ENCODE results near the gene MAP1LC3B2. TPM values are rescaled to one million over a fixed set of nuclear protein-coding genes. Genes with fewer than 3 reads are reported as not detected.

MAP1LC3B2 gene
- total RNA-seq, 1 experiment from 2014 or later: 1.5 TPM

DNA sequence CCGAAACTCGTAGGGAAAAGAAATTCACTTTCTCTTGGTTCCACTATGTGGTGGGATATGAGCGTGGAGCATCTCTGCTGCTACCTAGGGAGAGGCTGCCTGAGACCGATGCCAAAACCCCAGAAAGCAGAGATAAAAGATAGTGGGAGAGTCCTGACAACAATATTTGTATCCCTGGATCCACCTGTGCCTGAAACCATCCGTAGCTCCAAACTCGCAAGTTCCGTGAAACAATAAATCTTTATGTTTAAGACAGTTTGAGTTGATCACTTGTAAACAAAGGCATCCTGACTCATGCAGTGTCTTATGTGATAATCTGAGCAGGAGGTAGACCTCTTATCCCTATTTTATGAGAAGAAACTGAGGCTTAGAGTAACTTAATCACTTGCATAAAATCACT lies 2.9 kb downstream of the MAP1LC3B2 start:
- H3K4me1 Mint-ChIP-seq: peaks cover 11 to 13% of the 10 kb centered on the region in 2 experiments
- no peaks in the 10 kb centered on the region for H3K4me1 ChIP-seq (ENCODE audit: insufficient read depth, low read length)

More for the DNA sequence above, 2.9 kb downstream of the MAP1LC3B2 start:
- H3K36me3 Mint-ChIP-seq (ENCODE audit: insufficient read depth in 1 of 3, low read depth in 3 of 3): peaks cover 3 to 23% (median 3%) of the 10 kb centered on the region in 3 experiments; a peak in 6 of 7 replicates
- Histone ChIP-seq H3K23ac (ENCODE audit: insufficient read length, low read depth, low read length) (no peak overlapping the region), H3K9ac (ENCODE audit: extremely low read depth, insufficient read length, low read length) (no peak overlapping the region), H2BK12ac (ENCODE audit: insufficient read length, low read depth, low read length) (no peak overlapping the region), H3T11ph (ENCODE audit: low read length) (no peak overlapping the region), H3K56ac (ENCODE audit: insufficient read length, low read depth, low read length) (no peak overlapping the region), H4K20me1 (ENCODE audit: control insufficient read depth, insufficient read depth, insufficient read length) (no peaks in the 10 kb centered on the region), H3K23me2 (ENCODE audit: insufficient read length, low read depth, low read length, poor library complexity, severe bottlenecking) (no peaks in the 10 kb centered on the region), H4K5ac (ENCODE audit: insufficient read length, low read depth, low read length) (no peak overlapping the region), H2AK5ac (ENCODE audit: insufficient read length, low read length) (no peak overlapping the region), H3K9me3 (ENCODE audit: control insufficient read depth, low read depth, low read length) (no peaks in the 10 kb centered on the region), H2BK15ac (ENCODE audit: low read depth, low read length) (no peak overlapping the region), H2BK120ac (ENCODE audit: low read depth, low read length, poor library complexity, severe bottlenecking) (no peak overlapping the region), H3K4me2 (ENCODE audit: insufficient read depth, insufficient read length, low read length) (no peak overlapping the region), H4K91ac (ENCODE audit: insufficient read length, low read depth, low read length) (no peak overlapping the region), H2AFZ (ENCODE audit: low read length) (no peak overlapping the region), H3K4ac (ENCODE audit: low read depth, low read length) (no peak overlapping the region), H3K79me2 (ENCODE audit: insufficient read depth, low read length) (no peaks in the 10 kb centered on the region), H3K79me1 (ENCODE audit: insufficient read depth, low read depth, low read length, poor library complexity, severe bottlenecking) (no peaks in the 10 kb centered on the region), H2BK20ac (ENCODE audit: low read depth, low read length, poor library complexity, severe bottlenecking) (no peak overlapping the region), H3K14ac (ENCODE audit: insufficient read depth, low read length) (no peak overlapping the region), H3K27me3 (ENCODE audit: insufficient read depth, low read length) (no peaks in the 10 kb centered on the region), H2BK5ac (ENCODE audit: insufficient read length, low read length) (no peak overlapping the region), H3K18ac (ENCODE audit: insufficient read length, low read depth, low read length) (no peak overlapping the region), H3K27ac (ENCODE audit: insufficient read length, low read depth, low read length) (no peak overlapping the region), H4K8ac (replicated peaks; ENCODE audit: insufficient read length, low read depth, low read length) (no peak overlapping the region)
- H3K9me3 Mint-ChIP-seq: peaks cover 16 to 17% of the 10 kb centered on the region in 2 experiments
- H3K27me3 Mint-ChIP-seq (ENCODE audit: low read depth): peaks cover 2% of the 10 kb centered on the region; the same call in 1 of the 2 replicates
- no peak overlapping the region for H3K4me3 Mint-ChIP-seq
- TF ChIP-seq, protein P1, sequence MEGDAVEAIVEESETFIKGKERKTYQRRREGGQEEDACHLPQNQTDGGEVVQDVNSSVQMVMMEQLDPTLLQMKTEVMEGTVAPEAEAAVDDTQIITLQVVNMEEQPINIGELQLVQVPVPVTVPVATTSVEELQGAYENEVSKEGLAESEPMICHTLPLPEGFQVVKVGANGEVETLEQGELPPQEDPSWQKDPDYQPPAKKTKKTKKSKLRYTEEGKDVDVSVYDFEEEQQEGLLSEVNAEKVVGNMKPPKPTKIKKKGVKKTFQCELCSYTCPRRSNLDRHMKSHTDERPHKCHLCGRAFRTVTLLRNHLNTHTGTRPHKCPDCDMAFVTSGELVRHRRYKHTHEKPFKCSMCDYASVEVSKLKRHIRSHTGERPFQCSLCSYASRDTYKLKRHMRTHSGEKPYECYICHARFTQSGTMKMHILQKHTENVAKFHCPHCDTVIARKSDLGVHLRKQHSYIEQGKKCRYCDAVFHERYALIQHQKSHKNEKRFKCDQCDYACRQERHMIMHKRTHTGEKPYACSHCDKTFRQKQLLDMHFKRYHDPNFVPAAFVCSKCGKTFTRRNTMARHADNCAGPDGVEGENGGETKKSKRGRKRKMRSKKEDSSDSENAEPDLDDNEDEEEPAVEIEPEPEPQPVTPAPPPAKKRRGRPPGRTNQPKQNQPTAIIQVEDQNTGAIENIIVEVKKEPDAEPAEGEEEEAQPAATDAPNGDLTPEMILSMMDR (conservative IDR thresholded peaks at IDR 0.05): no peak
- H3K27ac Mint-ChIP-seq: no peak overlapping the region
- DNase-seq: no peak
- WGBS (ENCODE audit: extremely low coverage, insufficient read length, low lambda C conversion rate): no CpG with 5 or more reads among the region's 7 CpGs
